ENCODE results near the gene TNS3. TPM values are rescaled to one million over a fixed set of nuclear protein-coding genes. Genes with fewer than 3 reads are reported as not detected.

Gene TNS3
- total RNA-seq, 1 experiment from 2014 or later = 533 TPM

- no peaks in the 10 kb centered on the region for H3K36me3 ChIP-seq (ENCODE audit: control insufficient read depth, insufficient read depth, low read length)
- H3K9me3 ChIP-seq (ENCODE audit: control insufficient read depth, insufficient read depth, low read depth, low read length) = no peaks in the 10 kb centered on the region
- DNase-seq (ENCODE audit: low read depth, low spot score) (no peak), ATAC-seq (no peak)
- no TSS peak for BruUV-seq (replicated peaks)
- H3K27ac ChIP-seq (ENCODE audit: low read length) = no peak overlapping the region
- ChIA-PET CTCF (interaction anchor here (0.7 kb wide), 1 partner anchor 36 kb away, joined by 3 read pairs; no protein-coding TSS in a partner anchor), POLR2A (no interaction called here)
- intact Hi-C loops (cut with micrococcal nuclease; ENCODE audit: unreplicated experiment) (no loop called here), in situ Hi-C loops (cut with HindIII; ENCODE audit: low pct_unique_long_range_greater_than_20kb, low sequenced_read_pairs) (no loop called here)
- no peaks in the 10 kb centered on the region for H3K4me1 ChIP-seq (ENCODE audit: control insufficient read depth, insufficient read depth, low read length)
- peaks cover 13% of the 10 kb centered on the region for H3K27me3 ChIP-seq (ENCODE audit: control insufficient read depth, insufficient read depth, low read length)
- no peak overlapping the region for H3K4me3 ChIP-seq (ENCODE audit: low read depth in 2 of 2, low read length in 2 of 2)
- TF ChIP-seq REST (IDR thresholded peaks at IDR 0.05; ENCODE audit: insufficient read depth in 1 of 2, low read depth in 2 of 2, low read length in 1 of 2) = no peak
- TF ChIP-seq POLR2AphosphoS5 (IDR thresholded peaks at IDR 0.05; ENCODE audit: low read depth, low read length) = no peak
- no peak for TF ChIP-seq TCF7L2 (IDR thresholded peaks at IDR 0.05; ENCODE audit: low read depth, low read length)
- no peak for TF ChIP-seq CTCF (IDR thresholded peaks at IDR 0.05)
- no peak for TF ChIP-seq SIN3A (IDR thresholded peaks at IDR 0.05; ENCODE audit: borderline replicate concordance, insufficient read depth, low read depth, low read length)
These were observed 340.5 kb downstream of the TNS3 start for GRCh38 chr7:47241112-47242065.

GRCh38 chr7:47239931-47240421 lies 341.9 kb downstream of the TNS3 start:
- Histone ChIP-seq H3K4me3 (ENCODE audit: low read depth in 2 of 2, low read length in 2 of 2) (no peak overlapping the region), H3K27ac (ENCODE audit: low read length) (no peak overlapping the region), H3K9me3 (ENCODE audit: control insufficient read depth, insufficient read depth, low read depth, low read length) (no peaks in the 10 kb centered on the region), H3K36me3 (ENCODE audit: control insufficient read depth, insufficient read depth, low read length) (no peaks in the 10 kb centered on the region), H3K27me3 (ENCODE audit: control insufficient read depth, insufficient read depth, low read length) (peaks cover 15% of the 10 kb centered on the region), H3K4me1 (ENCODE audit: control insufficient read depth, insufficient read depth, low read length) (no peaks in the 10 kb centered on the region)
- intact Hi-C loops (cut with micrococcal nuclease; ENCODE audit: unreplicated experiment) = no loop called here
- no TSS peak for BruUV-seq (replicated peaks)
- ChIA-PET POLR2A (no interaction called here), CTCF (no interaction called here)
- no peak for TF ChIP-seq POLR2AphosphoS5 (IDR thresholded peaks at IDR 0.05; ENCODE audit: low read depth, low read length)
- no peak for TF ChIP-seq TCF7L2 (IDR thresholded peaks at IDR 0.05; ENCODE audit: low read depth, low read length)
- TF ChIP-seq SIN3A (IDR thresholded peaks at IDR 0.05; ENCODE audit: borderline replicate concordance, insufficient read depth, low read depth, low read length) = no peak
- DNase-seq (ENCODE audit: low read depth, low spot score) (no peak), ATAC-seq (no peak)
- in situ Hi-C loops (cut with HindIII; ENCODE audit: low pct_unique_long_range_greater_than_20kb, low sequenced_read_pairs) = no loop called here
